Vagina (tissue), 2 donors: ENCODE results near the gene PANK4. TPM values are rescaled to one million over a fixed set of nuclear protein-coding genes. Genes with fewer than 3 reads are reported as not detected.

Experiments used
- DNase-seq, 2 donors: peaks; one replicate each; pipeline ENCODE4 v3.0.0-alpha.2; 2017; ENCODE audit errors: extremely low spot score in 2 of 2
- H3K27ac ChIP-seq: fragments of 200-600 bp; sonication (generic); one replicate; pipeline ENCODE4 v1.5.1; 2019
- H3K27me3 ChIP-seq: fragments of 200-600 bp; sonication (generic); one replicate; pipeline ENCODE4 v1.5.1; 2019
- H3K36me3 ChIP-seq, 2 donors: fragments of 200-600 bp; sonication (generic); one replicate each; pipeline ENCODE4 v1.5.1; 2017 to 2019
- H3K4me1 ChIP-seq: fragments of 200-600 bp; sonication (generic); one replicate; pipeline ENCODE4 v1.5.1; 2019
- H3K4me3 ChIP-seq, 2 donors: fragments of 200-600 bp; sonication (generic); 1 replicate in 1 of 2; 2 replicates in 1 of 2; pipeline ENCODE4 v1.5.1; 2016 to 2019
- H3K9me3 ChIP-seq: fragments of 200-600 bp; sonication (generic); one replicate; pipeline ENCODE4 v1.5.1; 2019
- POLR2A ChIP-seq, 2 donors: fragments of 450-650 bp; IDR thresholded peaks; one replicate each; pipeline ENCODE4 v1.6.1; 2017; ENCODE audit warnings: antibody characterized with exemption in 2 of 2, mild to moderate bottlenecking in 2 of 2, moderate library complexity in 2 of 2
- POLR2AphosphoS5 ChIP-seq, 2 donors: sonication (generic); formaldehyde crosslinking; IDR thresholded peaks; one replicate each; pipeline ENCODE4 v1.9.0; 2017; ENCODE audit warnings: antibody characterized with exemption in 2 of 2, mild to moderate bottlenecking in 2 of 2, low read depth in 1 of 2; ENCODE audit not compliant: insufficient read depth in 1 of 2
- intact Hi-C: fragments of 100-400 bp; cut with DNase I; formaldehyde crosslinking; loops from one replicate; pipeline ENCODE4 v1.15.1; 2023
- total RNA-seq: library from RNA; depleted of rRNA; stranded (reverse); fragments of >200 nt; gene quantifications from one replicate; pipeline ENCODE4 v1.2.3, GENCODE V29; 2016
- TF ChIP-seq, protein P1 (sequence below), 3 experiments: fragments of 450-650 bp in 2 of 3; fragments of 200-600 bp in 1 of 3; sonication (generic) in 1 of 3; IDR thresholded peaks; one replicate each; pipeline ENCODE4 v1.5.1; 2017 to 2019; ENCODE audit warnings: antibody characterized with exemption in 3 of 3, mild to moderate bottlenecking in 2 of 3, moderate library complexity in 2 of 3

PANK4 gene
- total RNA-seq, 1 donor from 2014 or later: 39.5 TPM

DNA sequence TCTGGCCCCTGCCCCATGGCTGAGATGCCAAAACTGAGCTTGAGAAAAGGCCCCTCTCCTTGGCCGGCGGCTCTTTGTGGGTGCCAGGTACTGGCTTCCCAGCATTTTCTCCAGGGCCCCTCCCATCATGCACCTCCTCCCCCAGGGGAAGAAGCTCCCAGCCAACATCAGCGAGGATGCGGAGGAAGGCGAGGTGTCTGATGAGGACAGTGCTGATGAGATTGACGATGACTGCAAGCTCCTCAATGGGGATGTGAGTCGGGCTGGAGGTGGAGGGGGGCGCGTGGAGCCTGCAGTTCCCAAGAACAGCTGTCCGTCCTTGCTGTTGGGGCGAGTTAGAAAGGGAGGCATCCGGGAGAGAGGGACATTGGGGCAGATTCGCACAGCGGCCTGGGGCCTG is 36.8 kb downstream of the PANK4 start:
- no peak for DNase-seq
- Histone ChIP-seq H3K27ac (no peak overlapping the region), H3K9me3 (no peaks in the 10 kb centered on the region), H3K27me3 (no peaks in the 10 kb centered on the region), H3K36me3 (no peaks in the 10 kb centered on the region), H3K4me1 (peaks cover 20% of the 10 kb centered on the region), H3K4me3 (no peak overlapping the region)
- intact Hi-C loops: no loop called here
- TF ChIP-seq, protein P1, sequence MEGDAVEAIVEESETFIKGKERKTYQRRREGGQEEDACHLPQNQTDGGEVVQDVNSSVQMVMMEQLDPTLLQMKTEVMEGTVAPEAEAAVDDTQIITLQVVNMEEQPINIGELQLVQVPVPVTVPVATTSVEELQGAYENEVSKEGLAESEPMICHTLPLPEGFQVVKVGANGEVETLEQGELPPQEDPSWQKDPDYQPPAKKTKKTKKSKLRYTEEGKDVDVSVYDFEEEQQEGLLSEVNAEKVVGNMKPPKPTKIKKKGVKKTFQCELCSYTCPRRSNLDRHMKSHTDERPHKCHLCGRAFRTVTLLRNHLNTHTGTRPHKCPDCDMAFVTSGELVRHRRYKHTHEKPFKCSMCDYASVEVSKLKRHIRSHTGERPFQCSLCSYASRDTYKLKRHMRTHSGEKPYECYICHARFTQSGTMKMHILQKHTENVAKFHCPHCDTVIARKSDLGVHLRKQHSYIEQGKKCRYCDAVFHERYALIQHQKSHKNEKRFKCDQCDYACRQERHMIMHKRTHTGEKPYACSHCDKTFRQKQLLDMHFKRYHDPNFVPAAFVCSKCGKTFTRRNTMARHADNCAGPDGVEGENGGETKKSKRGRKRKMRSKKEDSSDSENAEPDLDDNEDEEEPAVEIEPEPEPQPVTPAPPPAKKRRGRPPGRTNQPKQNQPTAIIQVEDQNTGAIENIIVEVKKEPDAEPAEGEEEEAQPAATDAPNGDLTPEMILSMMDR (IDR thresholded peaks at IDR 0.05): no peak
- no peak for TF ChIP-seq POLR2AphosphoS5 (IDR thresholded peaks at IDR 0.05; ENCODE audit: insufficient read depth in 1 of 2, low read depth in 1 of 2)
- TF ChIP-seq POLR2A (IDR thresholded peaks at IDR 0.05): no peak

- Histone ChIP-seq H3K27ac (no peak overlapping the region), H3K27me3 (no peaks in the 10 kb centered on the region), H3K4me3 (no peak overlapping the region), H3K9me3 (no peaks in the 10 kb centered on the region), H3K36me3 (no peaks in the 10 kb centered on the region), H3K4me1 (peaks cover 11% of the 10 kb centered on the region)
- intact Hi-C loops: no loop called here
- TF ChIP-seq POLR2A (IDR thresholded peaks at IDR 0.05) (no peak), POLR2AphosphoS5 (IDR thresholded peaks at IDR 0.05; ENCODE audit: insufficient read depth in 1 of 2, low read depth in 1 of 2) (no peak)
- TF ChIP-seq, protein P1 (IDR thresholded peaks at IDR 0.05): no peak
- DNase-seq: no peak
Measured at GRCh38 chr1:2488688-2489087, 37.7 kb downstream of the PANK4 start.

GRCh38 chr1:2486558-2486957 is 39.8 kb downstream of the PANK4 start:
- intact Hi-C loops: no loop called here
- Histone ChIP-seq H3K27me3 (no peaks in the 10 kb centered on the region), H3K27ac (no peak overlapping the region), H3K9me3 (no peaks in the 10 kb centered on the region), H3K36me3 (no peaks in the 10 kb centered on the region), H3K4me3 (no peak overlapping the region), H3K4me1 (peaks cover 7% of the 10 kb centered on the region)
- DNase-seq: no peak
- TF ChIP-seq POLR2A (IDR thresholded peaks at IDR 0.05) (no peak), POLR2AphosphoS5 (IDR thresholded peaks at IDR 0.05; ENCODE audit: insufficient read depth in 1 of 2, low read depth in 1 of 2) (no peak)
- TF ChIP-seq, protein P1 (IDR thresholded peaks at IDR 0.05): no peak

DNA sequence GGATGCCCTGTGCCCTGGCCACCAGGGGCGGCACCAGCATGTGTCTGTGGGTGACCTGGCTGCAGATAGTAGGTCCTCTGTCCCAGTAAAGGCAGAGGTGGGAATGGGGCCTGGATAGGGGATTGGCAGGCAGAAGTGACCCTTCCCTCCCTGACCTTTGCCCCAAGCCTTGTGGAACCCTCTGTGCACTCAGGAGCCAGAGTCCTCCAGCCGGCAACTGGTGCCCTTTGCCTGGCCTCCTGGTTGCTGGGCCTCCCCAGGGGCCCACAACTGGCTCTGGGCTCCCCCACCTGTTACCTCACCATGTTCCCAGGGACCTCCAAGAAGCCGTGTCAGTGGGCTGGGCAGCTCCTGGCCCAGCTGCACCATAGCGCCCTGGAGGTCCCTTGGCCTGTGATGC is 40.4 kb downstream of the PANK4 start:
- intact Hi-C loops: no loop called here
- no peak for TF ChIP-seq POLR2AphosphoS5 (IDR thresholded peaks at IDR 0.05; ENCODE audit: insufficient read depth in 1 of 2, low read depth in 1 of 2)
- no peak for TF ChIP-seq POLR2A (IDR thresholded peaks at IDR 0.05)
- TF ChIP-seq, protein P1 (IDR thresholded peaks at IDR 0.05): no peak
- H3K4me3 ChIP-seq: no peak overlapping the region
- no peak for DNase-seq
- H3K4me1 ChIP-seq: peaks cover 13% of the 10 kb centered on the region
- H3K27me3 ChIP-seq: no peaks in the 10 kb centered on the region
- no peaks in the 10 kb centered on the region for H3K9me3 ChIP-seq
- H3K27ac ChIP-seq: no peak overlapping the region
- no peaks in the 10 kb centered on the region for H3K36me3 ChIP-seq

DNA sequence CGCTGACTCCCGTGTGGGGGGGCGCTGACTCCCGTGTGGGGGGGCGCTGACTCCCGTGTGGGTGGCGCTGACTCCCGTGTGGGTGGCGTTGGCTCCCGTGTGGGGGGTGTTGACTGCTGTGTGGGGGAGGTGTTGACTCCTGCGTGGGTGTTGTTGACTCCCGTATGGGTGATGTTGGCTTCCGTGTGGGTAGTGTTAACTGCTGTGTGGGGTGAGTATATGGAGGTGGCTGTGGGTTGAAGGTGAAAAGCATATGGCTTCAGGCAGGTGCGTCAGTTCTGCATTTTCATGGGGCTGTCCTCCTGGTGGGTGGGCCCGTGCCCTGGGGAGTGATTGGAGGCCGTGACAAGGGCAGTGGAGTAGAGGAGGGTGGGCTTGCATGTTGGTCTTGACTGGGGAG is 42.4 kb downstream of the PANK4 start:
- Histone ChIP-seq H3K27ac (no peak overlapping the region), H3K4me3 (no peak overlapping the region), H3K9me3 (no peaks in the 10 kb centered on the region), H3K36me3 (no peaks in the 10 kb centered on the region), H3K4me1 (peaks cover 22% of the 10 kb centered on the region), H3K27me3 (no peaks in the 10 kb centered on the region)
- DNase-seq: no peak
- TF ChIP-seq, protein P1 (IDR thresholded peaks at IDR 0.05): no peak
- TF ChIP-seq POLR2A (IDR thresholded peaks at IDR 0.05) (no peak), POLR2AphosphoS5 (IDR thresholded peaks at IDR 0.05; ENCODE audit: insufficient read depth in 1 of 2, low read depth in 1 of 2) (no peak)
- intact Hi-C loops: no loop called here
